HepG2 (cell line): ENCODE results near the gene KAT2A. TPM values are rescaled to one million over a fixed set of nuclear protein-coding genes. Genes with fewer than 3 reads are reported as not detected.
A peak's percentile ranks its signal among the peaks of the same experiment; 100 is the strongest.

Experiments used
- ATAC-seq: fragments of 200-7000 bp; cut with Tn5 transposase; 3 replicates; pipeline ENCODE4 v1.9.1; 2020; ENCODE audit warnings: mild to moderate bottlenecking, moderate library complexity
- BruUV-seq: library from RNA; stranded (reverse); fragments of 400-500 nt; replicated peaks from 2 replicates; lab custom pipeline; 2021; lab: Mats Ljungman, UMichigan
- CTCF ChIA-PET: fragments of 300-600 bp; formaldehyde crosslinking; extraction: SDS; loops from one replicate; lab custom pipeline; 2021; ENCODE audit warnings: low total read pairs, inconsistent platforms, low intra/inter-chr PET ratio; lab: Yijun Ruan, JAX
- POLR2A ChIA-PET: fragments of 350-600 bp; sonication (Branson Sonifier 250); formaldehyde crosslinking; loops from one replicate; lab custom pipeline; 2020; ENCODE audit warnings: antibody characterized with exemption, inconsistent platforms; lab: Yijun Ruan, JAX
- DNase-seq: peaks from one replicate; pipeline ENCODE4 v3.0.0-alpha.2; 2015; ENCODE audit warnings: low spot score
- FAIRE-seq: peaks from 3 replicates; lab custom pipeline; 2011; peaks lifted over from hg19 to GRCh38; lab: Jason Lieb, UNC
- H2AFZ ChIP-seq: one replicate; pipeline ENCODE4 v1.6.1; 2011; ENCODE audit warnings: low read length, inconsistent platforms
- H3K27ac ChIP-seq: fragments of 300-600 bp; 3 replicates; pipeline ENCODE4 v1.8.0; 2011; ENCODE audit warnings: mixed run types, mild to moderate bottlenecking, mixed read lengths, low read length, inconsistent platforms; ENCODE audit not compliant: insufficient read depth; ENCODE audit errors: extremely low read length
- H3K27me3 ChIP-seq, 2 experiments: fragments of 200-600 bp in 1 of 2; 2 replicates in 1 of 2; 3 replicates in 1 of 2; pipeline versions ENCODE4 v1.6.0 to v1.8.0; 2011; ENCODE audit warnings: low read length in 2 of 2, mild to moderate bottlenecking in 2 of 2, moderate library complexity in 2 of 2, inconsistent platforms in 1 of 2; ENCODE audit not compliant: insufficient read depth in 2 of 2, control insufficient read depth in 1 of 2
- H3K36me3 ChIP-seq, 2 experiments: fragments of 200-600 bp in 1 of 2; replicated peaks in 1 of 2; 2 replicates in 1 of 2; 3 replicates in 1 of 2; pipeline versions ENCODE4 v1.5.1 to v1.8.0; 2011; ENCODE audit warnings: low read length in 2 of 2, inconsistent platforms in 1 of 2; ENCODE audit not compliant: insufficient read depth in 2 of 2, control insufficient read depth in 1 of 2
- H3K4me1 ChIP-seq: 2 replicates; pipeline ENCODE4 v1.5.1; 2012; ENCODE audit warnings: low read length, inconsistent platforms; ENCODE audit not compliant: insufficient read depth
- H3K4me2 ChIP-seq: 2 replicates; pipeline ENCODE4 v1.6.0; 2011; ENCODE audit warnings: low read depth, low read length, inconsistent platforms
- H3K4me3 ChIP-seq, 3 experiments: fragments of 200-600 bp in 1 of 3; sonication (generic), shearing (Covaris generic) in 1 of 3; replicated peaks in 1 of 3; 2 replicates each; pipeline ENCODE4 v1.5.1; 2011 to 2016; ENCODE audit warnings: low read length in 3 of 3, inconsistent platforms in 2 of 3, low read depth in 2 of 3, mild to moderate bottlenecking in 2 of 3, control low read depth in 1 of 3, mixed read lengths in 1 of 3; ENCODE audit not compliant: insufficient read depth in 1 of 3
- H3K79me2 ChIP-seq: one replicate; pipeline ENCODE4 v1.6.1; 2011; ENCODE audit warnings: low read length, inconsistent platforms; ENCODE audit not compliant: insufficient read depth
- H3K9ac ChIP-seq: 2 replicates; pipeline ENCODE4 v1.6.0; 2011; ENCODE audit warnings: mild to moderate bottlenecking, low read depth, low read length, inconsistent platforms; ENCODE audit not compliant: insufficient read depth
- H3K9me3 ChIP-seq: 2 replicates; pipeline ENCODE4 v1.5.1; 2012; ENCODE audit warnings: mild to moderate bottlenecking, low read length
- H4K20me1 ChIP-seq: 2 replicates; pipeline ENCODE4 v1.6.0; 2011; ENCODE audit warnings: inconsistent platforms, mild to moderate bottlenecking, low read length, moderate library complexity; ENCODE audit not compliant: insufficient read depth
- KDM5A ChIP-seq: fragments of 200-600 bp; sonication (generic); IDR thresholded peaks from 2 replicates; pipeline ENCODE4 v1.7.0; 2018; ENCODE audit warnings: antibody characterized with exemption, mild to moderate bottlenecking, low read length, borderline replicate concordance
- WGBS: methylation state at CpG from one replicate; pipeline ENCODE4 v1.1.6; 2017; ENCODE audit warnings: low lambda C conversion rate; 5-methylcytosine and 5-hydroxymethylcytosine counted together
- in situ Hi-C: cut with HindIII; loops from 2 replicates; pipeline ENCODE4 v1.10.0; 2017; ENCODE audit warnings: low pct_unique_long_range_greater_than_20kb; ENCODE audit not compliant: extremely low pct_ligation_motif_present
- intact Hi-C: fragments of 100-400 bp; cut with micrococcal nuclease; formaldehyde crosslinking; loops from one replicate; pipeline ENCODE4 v1.10.0; 2022; ENCODE audit not compliant: unreplicated experiment
- polyA plus RNA-seq, 8 experiments: library from polyadenylated mRNA; depleted of rRNA in 3 of 8; stranded (reverse) in 7 of 8; unstranded in 1 of 8; fragments of >200 nt; fragmentation: Illumina TruSeq in 4 of 8; extraction: Trizol in 4 of 8; gene quantifications; 2 replicates each; pipeline versions ENCODE4 v1.2.1 to v1.2.3, GENCODE V29; 2011 to 2016; ENCODE audit warnings: low read depth in 4 of 8, missing spikeins in 1 of 8, mixed read lengths in 1 of 8; ENCODE audit not compliant: insufficient read depth in 1 of 8
- total RNA-seq, 5 experiments: library from RNA; depleted of rRNA; stranded (reverse); fragments of >200 nt; fragmentation: Illumina TruSeq; extraction: Trizol; gene quantifications; 2 replicates each; pipeline ENCODE4 v1.2.3, GENCODE V29; 2016; ENCODE audit warnings: low read depth in 1 of 5
- TF ChIP-seq, protein P1 (sequence below): sonication (generic); formaldehyde crosslinking; IDR thresholded peaks from 2 replicates; pipeline ENCODE4 v1.5.1; 2020; ENCODE audit warnings: mild to moderate bottlenecking, missing genetic modification reagents, moderate library complexity

The KAT2A gene
- total and polyA plus RNA-seq, 2 of the 13 experiments (the other 11 are each of a cell fraction or from before 2014, with no cell fraction given) = 29.1 to 90.4 TPM

DNA sequence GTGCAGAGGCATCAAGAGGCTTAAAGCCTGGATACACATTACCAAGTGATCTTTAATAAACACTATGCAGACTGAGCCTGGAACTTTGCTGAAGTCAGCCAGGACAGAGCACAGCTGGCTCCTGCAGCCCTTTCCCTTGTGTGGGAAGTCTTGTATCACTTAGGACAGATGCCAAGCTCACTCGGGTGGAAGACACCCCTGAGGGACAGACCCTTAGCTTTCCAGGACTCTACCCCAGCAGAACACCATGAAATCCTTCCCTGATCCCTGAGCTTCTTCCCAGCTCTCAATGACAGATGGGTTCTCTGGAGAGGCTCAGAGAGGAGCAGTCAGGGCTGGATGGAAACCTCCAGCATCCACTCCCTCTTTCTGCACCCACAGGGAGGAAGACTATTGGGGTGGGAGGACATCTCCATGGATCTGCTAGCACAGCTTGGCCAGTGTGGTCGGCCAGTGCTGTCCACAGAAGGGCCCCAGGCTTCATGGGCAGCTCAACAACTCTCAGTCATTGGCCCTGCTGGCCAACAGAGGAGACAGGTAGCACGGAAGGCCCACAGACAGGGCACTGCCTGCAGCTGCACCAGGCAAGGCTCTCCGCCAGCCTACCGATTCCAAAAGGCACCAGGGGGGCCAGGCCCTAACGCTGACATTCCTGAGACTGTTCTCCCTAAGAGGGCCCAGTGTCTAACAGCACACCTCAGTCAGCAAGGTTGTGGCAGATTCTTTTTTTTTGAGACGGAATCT is 17.8 kb upstream of the KAT2A start:
- FAIRE-seq = no peak
- TF ChIP-seq, protein P1, sequence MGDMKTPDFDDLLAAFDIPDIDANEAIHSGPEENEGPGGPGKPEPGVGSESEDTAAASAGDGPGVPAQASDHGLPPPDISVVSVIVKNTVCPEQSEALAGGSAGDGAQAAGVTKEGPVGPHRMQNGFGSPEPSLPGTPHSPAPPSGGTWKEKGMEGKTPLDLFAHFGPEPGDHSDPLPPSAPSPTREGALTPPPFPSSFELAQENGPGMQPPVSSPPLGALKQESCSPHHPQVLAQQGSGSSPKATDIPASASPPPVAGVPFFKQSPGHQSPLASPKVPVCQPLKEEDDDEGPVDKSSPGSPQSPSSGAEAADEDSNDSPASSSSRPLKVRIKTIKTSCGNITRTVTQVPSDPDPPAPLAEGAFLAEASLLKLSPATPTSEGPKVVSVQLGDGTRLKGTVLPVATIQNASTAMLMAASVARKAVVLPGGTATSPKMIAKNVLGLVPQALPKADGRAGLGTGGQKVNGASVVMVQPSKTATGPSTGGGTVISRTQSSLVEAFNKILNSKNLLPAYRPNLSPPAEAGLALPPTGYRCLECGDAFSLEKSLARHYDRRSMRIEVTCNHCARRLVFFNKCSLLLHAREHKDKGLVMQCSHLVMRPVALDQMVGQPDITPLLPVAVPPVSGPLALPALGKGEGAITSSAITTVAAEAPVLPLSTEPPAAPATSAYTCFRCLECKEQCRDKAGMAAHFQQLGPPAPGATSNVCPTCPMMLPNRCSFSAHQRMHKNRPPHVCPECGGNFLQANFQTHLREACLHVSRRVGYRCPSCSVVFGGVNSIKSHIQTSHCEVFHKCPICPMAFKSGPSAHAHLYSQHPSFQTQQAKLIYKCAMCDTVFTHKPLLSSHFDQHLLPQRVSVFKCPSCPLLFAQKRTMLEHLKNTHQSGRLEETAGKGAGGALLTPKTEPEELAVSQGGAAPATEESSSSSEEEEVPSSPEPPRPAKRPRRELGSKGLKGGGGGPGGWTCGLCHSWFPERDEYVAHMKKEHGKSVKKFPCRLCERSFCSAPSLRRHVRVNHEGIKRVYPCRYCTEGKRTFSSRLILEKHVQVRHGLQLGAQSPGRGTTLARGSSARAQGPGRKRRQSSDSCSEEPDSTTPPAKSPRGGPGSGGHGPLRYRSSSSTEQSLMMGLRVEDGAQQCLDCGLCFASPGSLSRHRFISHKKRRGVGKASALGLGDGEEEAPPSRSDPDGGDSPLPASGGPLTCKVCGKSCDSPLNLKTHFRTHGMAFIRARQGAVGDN (CRISPR knock-in tag) = 0 out of 2 replicates have a peak, but pooled peaks have one; percentile 12
- TF ChIP-seq KDM5A = no peak
- no peak overlapping the region for H3K27ac ChIP-seq
- ChIA-PET POLR2A (interaction anchor here (2.4 kb wide), 1 partner anchor 15 kb away, joined by 8 read pairs; no protein-coding TSS in a partner anchor), CTCF (no interaction called here)
- H3K4me1 ChIP-seq = peaks cover 50% of the 10 kb centered on the region
- H4K20me1 ChIP-seq = peaks cover 4% of the 10 kb centered on the region
- intact Hi-C loops (no loop called here), in situ Hi-C loops (no loop called here)
- H3K9ac ChIP-seq = no peak overlapping the region
- H3K4me3 ChIP-seq = no peak overlapping the region
- no peaks in the 10 kb centered on the region for H3K27me3 ChIP-seq
- no TSS peak for BruUV-seq
- peaks cover 15 to 40% of the 10 kb centered on the region in 2 experiments; a peak in 4 of 5 replicates for H3K36me3 ChIP-seq
- peaks cover 77% of the 10 kb centered on the region for H3K79me2 ChIP-seq
- WGBS = 90% methylated on average over 6 of the region's 7 CpGs
- ATAC-seq = no peak
- DNase-seq = no peak
- H2AFZ ChIP-seq = no peak overlapping the region
- H3K4me2 ChIP-seq = no peak overlapping the region
- no peaks in the 10 kb centered on the region for H3K9me3 ChIP-seq
